H1 (cell line): ENCODE results near the gene MZF1. TPM values are rescaled to one million over a fixed set of nuclear protein-coding genes. Genes with fewer than 3 reads are reported as not detected.

ENCODE experiments used
- CTCF ChIA-PET: fragments of 300-600 bp; sonication (Branson Sonifier 250); formaldehyde crosslinking; loops from one replicate; lab custom pipeline; 2021; ENCODE audit not compliant: partially characterized antibody; lab: Charles Lee
- POLR2A ChIA-PET: fragments of 300-600 bp; sonication (Branson Sonifier 250); formaldehyde crosslinking; loops from one replicate; lab custom pipeline; 2021; ENCODE audit warnings: inconsistent platforms; ENCODE audit not compliant: partially characterized antibody; lab: Charles Lee
- DNase-seq, 2 experiments: peaks; one replicate each; pipeline versions ENCODE4 v3.0.0 to v3.0.0-alpha.2; 2010 to 2022; ENCODE audit warnings: low spot score in 2 of 2, low read depth in 1 of 2, mixed read lengths in 1 of 2
- FAIRE-seq: peaks from 2 replicates; lab custom pipeline; 2011; peaks lifted over from hg19 to GRCh38; lab: Jason Lieb, UNC
- H2AFZ ChIP-seq: 2 replicates; pipeline ENCODE4 v1.8.1; 2012; ENCODE audit warnings: low read length, inconsistent platforms
- H2AK5ac ChIP-seq: 2 replicates; pipeline ENCODE4 v1.6.1; 2013; ENCODE audit warnings: low read depth, low read length
- H2BK120ac ChIP-seq: replicated peaks from 2 replicates; pipeline ENCODE3; 2013; ENCODE audit warnings: low read depth, low read length, inconsistent platforms
- H2BK12ac ChIP-seq: 2 replicates; pipeline ENCODE4 v1.6.1; 2013; ENCODE audit warnings: low read depth, low read length
- H2BK15ac ChIP-seq: 2 replicates; pipeline ENCODE4 v1.6.1; 2013; ENCODE audit warnings: low read length
- H2BK20ac ChIP-seq: 2 replicates; pipeline ENCODE4 v1.6.1; 2013; ENCODE audit warnings: low read length
- H2BK5ac ChIP-seq: 2 replicates; pipeline ENCODE4 v1.6.1; 2013; ENCODE audit warnings: low read depth, low read length
- H3K14ac ChIP-seq: 2 replicates; pipeline ENCODE4 v1.6.1; 2013; ENCODE audit warnings: inconsistent platforms; ENCODE audit not compliant: insufficient read length
- H3K18ac ChIP-seq: 2 replicates; pipeline ENCODE4 v1.6.1; 2013; ENCODE audit warnings: low read length; ENCODE audit errors: extremely low read depth
- H3K23ac ChIP-seq: 2 replicates; pipeline ENCODE4 v1.6.1; 2013; ENCODE audit warnings: inconsistent platforms; ENCODE audit not compliant: insufficient read length
- H3K23me2 ChIP-seq: 2 replicates; pipeline ENCODE4 v1.6.1; 2013; ENCODE audit warnings: low read depth, low read length
- H3K27ac ChIP-seq: 2 replicates; pipeline ENCODE4 v1.6.1; 2011; ENCODE audit warnings: low read depth, low read length, inconsistent platforms
- H3K27me3 ChIP-seq, 4 experiments: replicated peaks in 1 of 4; 1 replicate in 1 of 4; 2 replicates in 3 of 4; pipeline versions ENCODE4 v1.6.1 to v1.8.1; 2011 to 2013; ENCODE audit warnings: low read length in 3 of 4, mild to moderate bottlenecking in 3 of 4, inconsistent platforms in 2 of 4, mixed read lengths in 2 of 4, moderate library complexity in 1 of 4; ENCODE audit not compliant: control insufficient read depth in 3 of 4, insufficient read depth in 3 of 4; ENCODE audit errors: extremely low read depth in 1 of 4
- H3K36me3 ChIP-seq, 4 experiments: 2 replicates each; pipeline versions ENCODE4 v1.6.1 to v1.8.1; 2011 to 2013; ENCODE audit warnings: mild to moderate bottlenecking in 4 of 4, low read length in 3 of 4, moderate library complexity in 2 of 4, control low read depth in 1 of 4, inconsistent platforms in 1 of 4; ENCODE audit not compliant: insufficient read depth in 4 of 4, control insufficient read depth in 2 of 4
- H3K4ac ChIP-seq: replicated peaks from 2 replicates; pipeline ENCODE3; 2013; ENCODE audit warnings: low read length, low read depth, mixed read lengths, inconsistent platforms; ENCODE audit not compliant: insufficient read length
- H3K4me1 ChIP-seq, 4 experiments: replicated peaks in 1 of 4; 1 replicate in 1 of 4; 2 replicates in 3 of 4; pipeline versions ENCODE4 v1.6.1 to v1.8.1; 2011 to 2013; ENCODE audit warnings: low read length in 3 of 4, inconsistent platforms in 2 of 4, mixed read lengths in 1 of 4; ENCODE audit not compliant: insufficient read depth in 4 of 4, control insufficient read depth in 3 of 4
- H3K4me2 ChIP-seq, 2 experiments: 2 replicates each; pipeline versions ENCODE4 v1.6.1 to v1.8.1; 2011 to 2013; ENCODE audit warnings: low read depth in 2 of 2, low read length in 2 of 2, control low read depth in 1 of 2, inconsistent platforms in 1 of 2, mild to moderate bottlenecking in 1 of 2; ENCODE audit not compliant: insufficient read depth in 1 of 2
- H3K4me3 ChIP-seq, 4 experiments: fragments of 200-600, 300-600 bp in 1 of 4; sonication (generic), shearing (Covaris generic), sonication (Bioruptor Twin) in 1 of 4; 2 replicates each; pipeline versions ENCODE4 v1.5.1 to v1.8.1; 2011 to 2016; ENCODE audit warnings: low read length in 4 of 4, low read depth in 3 of 4, control low read depth in 2 of 4, inconsistent platforms in 2 of 4, mild to moderate bottlenecking in 2 of 4, mixed read lengths in 1 of 4, moderate library complexity in 1 of 4; ENCODE audit not compliant: insufficient read depth in 2 of 4; ENCODE audit errors: extremely low read depth in 1 of 4
- H3K56ac ChIP-seq: replicated peaks from 2 replicates; pipeline ENCODE3; 2013; ENCODE audit warnings: low read depth, mild to moderate bottlenecking, mixed read lengths, low read length, inconsistent platforms; ENCODE audit not compliant: insufficient read length
- H3K79me1 ChIP-seq: 2 replicates; pipeline ENCODE4 v1.6.1; 2013; ENCODE audit warnings: low read depth, low read length, control low read depth
- H3K79me2 ChIP-seq, 2 experiments: 2 replicates each; pipeline versions ENCODE4 v1.6.1 to v1.8.1; 2012 to 2013; ENCODE audit warnings: low read length in 2 of 2, mild to moderate bottlenecking in 2 of 2, inconsistent platforms in 1 of 2; ENCODE audit not compliant: insufficient read depth in 2 of 2, control insufficient read depth in 1 of 2
- H3K9ac ChIP-seq, 4 experiments: replicated peaks in 1 of 4; 1 replicate in 1 of 4; 2 replicates in 3 of 4; pipeline versions ENCODE4 v1.6.1 to v1.8.1; 2011 to 2013; ENCODE audit warnings: low read depth in 3 of 4, low read length in 3 of 4, control low read depth in 2 of 4, mild to moderate bottlenecking in 2 of 4, moderate library complexity in 2 of 4, inconsistent platforms in 1 of 4; ENCODE audit errors: extremely low read depth in 1 of 4
- H3K9me3 ChIP-seq, 2 experiments: 2 replicates each; pipeline versions ENCODE4 v1.6.1 to v1.8.1; 2012 to 2013; ENCODE audit warnings: mild to moderate bottlenecking in 2 of 2, moderate library complexity in 2 of 2, control low read depth in 1 of 2, inconsistent platforms in 1 of 2, low read depth in 1 of 2, low read length in 1 of 2, mixed read lengths in 1 of 2; ENCODE audit not compliant: insufficient read depth in 2 of 2
- H4K20me1 ChIP-seq, 2 experiments: replicated peaks in 1 of 2; 2 replicates each; pipeline versions ENCODE3 to v1.8.1; 2011 to 2013; ENCODE audit warnings: inconsistent platforms in 2 of 2, low read length in 2 of 2, mild to moderate bottlenecking in 1 of 2; ENCODE audit not compliant: insufficient read depth in 2 of 2, control insufficient read depth in 1 of 2
- H4K5ac ChIP-seq: 2 replicates; pipeline ENCODE4 v1.6.1; 2013; ENCODE audit warnings: low read length, low read depth, mixed read lengths, inconsistent platforms; ENCODE audit not compliant: insufficient read length
- H4K8ac ChIP-seq: 2 replicates; pipeline ENCODE4 v1.8.0; 2013; ENCODE audit warnings: mild to moderate bottlenecking, moderate library complexity, low read length, inconsistent platforms; ENCODE audit not compliant: insufficient read depth; ENCODE audit errors: extremely low read depth
- H4K91ac ChIP-seq: replicated peaks from 2 replicates; pipeline ENCODE3; 2013; ENCODE audit warnings: low read length, mixed read lengths, inconsistent platforms; ENCODE audit not compliant: insufficient read length
- CREB1 ChIP-seq: IDR thresholded peaks from 2 replicates; pipeline ENCODE4 v1.6.1; 2012; ENCODE audit warnings: inconsistent platforms
- FOSL1 ChIP-seq: IDR thresholded peaks from 2 replicates; pipeline ENCODE4 v1.6.1; 2011; ENCODE audit warnings: mild to moderate bottlenecking, low read depth, low read length, moderate library complexity; ENCODE audit not compliant: insufficient read depth
- GABPA ChIP-seq: IDR thresholded peaks from 2 replicates; pipeline ENCODE4 v1.6.1; 2011; ENCODE audit warnings: mild to moderate bottlenecking, low read length, moderate library complexity, borderline replicate concordance; ENCODE audit not compliant: insufficient read depth
- GTF2F1 ChIP-seq: IDR thresholded peaks from 2 replicates; pipeline ENCODE4 v1.6.1; 2012; ENCODE audit warnings: low read depth, low read length, improper control_type of control experiment, borderline replicate concordance
- POLR2A ChIP-seq, 2 experiments: IDR thresholded peaks; 1 replicate in 1 of 2; 2 replicates in 1 of 2; pipeline ENCODE4 v1.6.1; 2011; ENCODE audit warnings: low read depth in 2 of 2, low read length in 2 of 2, mild to moderate bottlenecking in 2 of 2; ENCODE audit errors: control extremely low read depth in 1 of 2
- SIX5 ChIP-seq: IDR thresholded peaks from 2 replicates; pipeline ENCODE4 v1.6.1; 2011; ENCODE audit warnings: mild to moderate bottlenecking, low read depth, low read length
- TAF1 ChIP-seq: IDR thresholded peaks from 2 replicates; pipeline ENCODE4 v1.6.1; 2011; ENCODE audit warnings: mild to moderate bottlenecking, low read depth, low read length
- WGBS, 2 experiments: shearing (Covaris generic) in 1 of 2; methylation state at CpG; one replicate each; pipeline versions ENCODE4 v1.1.6 to v1.1.7; 2013 to 2015; ENCODE audit warnings: low lambda C conversion rate in 2 of 2, mixed read lengths in 2 of 2, inconsistent platforms in 1 of 2, low coverage in 1 of 2, missing lambda C conversion rate in 1 of 2; ENCODE audit not compliant: insufficient replicate concordance in 2 of 2, insufficient coverage in 1 of 2, insufficient read length in 1 of 2; ENCODE audit errors: extremely low coverage in 1 of 2, missing lambda C conversion rate in 1 of 2; 5-methylcytosine and 5-hydroxymethylcytosine counted together
- polyA plus RNA-seq, 7 experiments: library from polyadenylated mRNA; depleted of rRNA in 3 of 7; stranded (reverse) in 5 of 7; unstranded in 2 of 7; fragments of >200 nt in 5 of 7; fragments of 200-250 nt in 2 of 7; gene quantifications; 1 replicate in 5 of 7; 2 replicates in 1 of 7; 4 replicates in 1 of 7; pipeline versions ENCODE4 v1.2.1 to v1.2.3, GENCODE V29; 2011 to 2013; ENCODE audit warnings: missing spikeins in 2 of 7, mixed read lengths in 2 of 7
- total RNA-seq: library from RNA; stranded (reverse); fragmentation: NEBNext Ultra II Directional; extraction: Animal tissue kit (Norgen Biotek cat#: 25700); gene quantifications from 2 replicates; pipeline ENCODE4 v1.2.1, GENCODE V29; 2021
- TF ChIP-seq, protein P1 (sequence below): IDR thresholded peaks from 2 replicates; pipeline ENCODE4 v1.6.1; 2012; ENCODE audit warnings: inconsistent platforms
- TF ChIP-seq, protein P2 (sequence below): IDR thresholded peaks from 2 replicates; pipeline ENCODE4 v1.6.1; 2011; ENCODE audit warnings: low read depth, mild to moderate bottlenecking, low read length; ENCODE audit not compliant: insufficient read depth

MZF1 gene
- total and polyA plus RNA-seq, 2 of the 8 experiments (the other 6 are each of a cell fraction or from before 2014, with no cell fraction given): 15.2 to 25.0 TPM

DNA sequence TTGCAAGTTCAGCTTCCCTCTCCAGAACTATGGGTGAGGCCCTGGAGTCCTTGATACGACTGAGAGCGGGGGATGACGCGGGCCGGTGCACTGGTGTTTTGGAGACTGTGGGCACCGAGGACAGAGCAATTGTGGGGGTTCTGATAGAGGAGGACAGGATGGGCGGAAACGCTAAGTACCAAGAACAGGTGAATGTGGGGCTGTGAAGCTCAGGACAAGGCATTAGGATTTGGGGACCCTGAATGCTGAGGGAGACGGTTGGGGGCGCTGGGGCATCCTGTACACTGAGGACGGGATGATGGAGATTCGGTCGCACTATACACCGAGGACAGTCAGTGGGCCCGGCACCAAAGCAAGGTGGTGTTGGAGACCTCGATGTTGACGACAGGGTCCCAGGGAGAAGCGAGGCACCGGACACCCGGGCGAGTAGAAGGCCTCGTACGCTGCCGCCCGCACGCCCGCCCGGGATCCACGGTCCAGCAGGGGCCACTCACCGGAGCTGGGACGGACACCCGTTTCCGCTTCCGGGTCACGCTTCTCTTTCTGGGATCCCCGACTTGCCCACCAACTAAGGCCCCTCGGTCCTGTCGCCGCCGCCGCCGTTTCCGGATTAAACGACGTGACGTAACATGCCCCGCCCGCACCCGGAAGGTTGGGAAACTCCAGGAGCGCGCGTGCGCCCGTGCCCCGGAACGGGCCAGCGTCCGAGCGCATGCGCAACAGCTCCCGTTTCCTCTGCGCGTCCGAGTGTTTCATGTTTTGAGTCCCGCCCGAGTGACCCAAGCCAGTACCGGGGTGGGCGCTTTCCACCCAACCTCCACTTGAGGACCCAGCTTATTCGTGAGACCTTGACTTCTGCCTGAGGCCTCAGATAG is 18.4 kb downstream of the MZF1 start, which contains the start of gene CHMP2A:
Gene CHMP2A, minus strand, starts transcription at position 612 of the 875 bp plus-strand sequence. CDS start 893 bp downstream, outside the sequence.
- Histone ChIP-seq H2AK5ac (no peak within 1 kb of the TSS), H3K4ac (peak within 1 kb of the TSS; percentile 91), H3K9me3 (no peaks in the 10 kb centered on the region), H2BK120ac (peak within 1 kb of the TSS; percentile 61), H3K79me1 (peaks cover 8% of the 10 kb centered on the region), H2AFZ (peak within 1 kb of the TSS; percentile 28; the same call in 1 of the 2 replicates), H3K27ac (peak within 1 kb of the TSS; percentile 84), H3K14ac (no peak within 1 kb of the TSS), H2BK15ac (peak within 1 kb of the TSS; percentile 46; the same call in 1 of the 2 replicates), H3K27me3 (no peaks in the 10 kb centered on the region), H2BK5ac (peak within 1 kb of the TSS; percentile 95), H4K5ac (peak within 1 kb of the TSS; percentile 75), H3K4me3 (peak within 1 kb of the TSS; percentile 62 to 79 (median 68)), H4K91ac (peak within 1 kb of the TSS; percentile 84), H4K20me1 (peaks cover 3 to 16% of the 10 kb centered on the region in 2 experiments), H3K23me2 (peaks cover 21% of the 10 kb centered on the region), H3K79me2 (peaks cover 7 to 20% of the 10 kb centered on the region in 2 experiments), H2BK12ac (no peak within 1 kb of the TSS), H3K18ac (peak within 1 kb of the TSS; percentile 92), H3K23ac (no peak within 1 kb of the TSS), H3K4me1 (peaks cover 0 to 24% (median 14%) of the 10 kb centered on the region in 4 experiments; a peak in 6 of 7 replicates), H4K8ac (peak within 1 kb of the TSS; percentile 91), H3K56ac (peak within 1 kb of the TSS; percentile 93), H3K9ac (peak within 1 kb of the TSS; percentile 68 to 91 (median 80)), H3K4me2 (peak within 1 kb of the TSS; percentile 76 to 88), H3K36me3 (peaks cover 20 to 41% (median 32%) of the 10 kb centered on the region in 4 experiments), H2BK20ac (no peak within 1 kb of the TSS)
- peak; percentile 88 to 99 for DNase-seq
- ChIA-PET POLR2A (interaction anchor here (0.5 to 13.8 kb wide), 19 partner anchors 10 to 599 kb away, joined by 3 to 650 read pairs (median 6); partner anchors contain the start of genes MZF1, RNF225, RPS5 and SLC27A5), CTCF (interaction anchor here (0.7 to 4.6 kb wide), 6 partner anchors 9 to 35 kb away, joined by 3 to 33 read pairs (median 7); partner anchors contain the start of genes TRIM28 and ZBTB45)
- WGBS, 2 experiments: 2% methylated on average over 67 of the region's 69 CpGs; no CpG with 5 or more reads in 1 of the 2 experiments
- FAIRE-seq: peak; percentile 13
- TF ChIP-seq TAF1: peak; percentile 40; the same call in 1 of the 2 replicates
- TF ChIP-seq FOSL1: 0 out of 2 replicates have a peak, but pooled peaks have one; percentile 20
- no peak; the same call in 1 of the 2 replicates for TF ChIP-seq SIX5
- TF ChIP-seq, protein P1, sequence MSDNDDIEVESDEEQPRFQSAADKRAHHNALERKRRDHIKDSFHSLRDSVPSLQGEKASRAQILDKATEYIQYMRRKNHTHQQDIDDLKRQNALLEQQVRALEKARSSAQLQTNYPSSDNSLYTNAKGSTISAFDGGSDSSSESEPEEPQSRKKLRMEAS: peak; percentile 65
- peak; percentile 90 to 96 for TF ChIP-seq POLR2A (IDR thresholded peaks at IDR 0.05; ENCODE audit: control extremely low read depth in 1 of 2, low read depth in 2 of 2, low read length in 2 of 2)
- TF ChIP-seq CREB1: peak; percentile 93
- TF ChIP-seq, protein P2, sequence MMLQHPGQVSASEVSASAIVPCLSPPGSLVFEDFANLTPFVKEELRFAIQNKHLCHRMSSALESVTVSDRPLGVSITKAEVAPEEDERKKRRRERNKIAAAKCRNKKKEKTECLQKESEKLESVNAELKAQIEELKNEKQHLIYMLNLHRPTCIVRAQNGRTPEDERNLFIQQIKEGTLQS: 0 out of 2 replicates have a peak, but pooled peaks have one; percentile 3
- peak; percentile 99 for TF ChIP-seq GABPA
- no peak for TF ChIP-seq GTF2F1
